RPMI8226 (cell line): Measurements from ENCODE around the gene PRDM16.

Experiments used
- DNase-seq: peaks from one replicate; pipeline ENCODE4 v3.0.0-alpha.2; 2015

PRDM16 gene

GRCh38 chr1:3474016-3474415 lies 405.0 kb downstream of the PRDM16 start:
- DNase-seq = no peak

- no peak for DNase-seq
Observed at GRCh38 chr1:3474421-3474820, 405.4 kb downstream of the PRDM16 start.

- DNase-seq = no peak
Observed at GRCh38 chr1:3475839-3476573, 407.0 kb downstream of the PRDM16 start.

GRCh38 chr1:3476666-3477065 lies 407.7 kb downstream of the PRDM16 start:
- DNase-seq = no peak

- DNase-seq = no peak
Observed at GRCh38 chr1:3477241-3477995, 408.4 kb downstream of the PRDM16 start.

GRCh38 chr1:3478187-3478586 lies 409.2 kb downstream of the PRDM16 start:
- no peak for DNase-seq

- no peak for DNase-seq
Observed at GRCh38 chr1:3479511-3480368, 410.7 kb downstream of the PRDM16 start.

GRCh38 chr1:3480369-3480719 lies 411.3 kb downstream of the PRDM16 start:
- no peak for DNase-seq

- DNase-seq = no peak
Observed at GRCh38 chr1:3481046-3481445, 412.0 kb downstream of the PRDM16 start.

- DNase-seq = no peak
Observed at GRCh38 chr1:3481836-3482375, 412.9 kb downstream of the PRDM16 start.

- peak; percentile 77 for DNase-seq
Observed at GRCh38 chr1:3482378-3482849, 413.4 kb downstream of the PRDM16 start.

GRCh38 chr1:3483380-3483779 lies 414.4 kb downstream of the PRDM16 start:
- no peak for DNase-seq

GRCh38 chr1:3483801-3484444 lies 414.9 kb downstream of the PRDM16 start:
- DNase-seq = peak; percentile 65

GRCh38 chr1:3485016-3485415 lies 416.0 kb downstream of the PRDM16 start:
- no peak for DNase-seq
